ENCODE measurements around the gene UBL4A.

GRCh38 chrX:154440623-154441357 is 45.6 kb downstream of the UBL4A start:
- no peak for TF ChIP-seq CTCF (conservative IDR thresholded peaks at IDR 0.05; ENCODE audit: low read depth, low read length)
- no peak for TF ChIP-seq EZH2 (IDR thresholded peaks at IDR 0.05; ENCODE audit: borderline replicate concordance, low read depth, low read length, poor library complexity, severe bottlenecking)

Data from A673 (cell line).